CD4-positive, alpha-beta memory T cell (primary cell): ENCODE measurements around the gene ABCA3. TPM values are rescaled to one million over a fixed set of nuclear protein-coding genes. Genes with fewer than 3 reads are reported as not detected.
"Not testable (repeated sequence)": the region's sequence is repeated elsewhere in the genome, so short reads cannot be mapped to it uniquely, and the experiment has no call there.

Experiments used
- CTCF ChIA-PET: fragments of 350-600 bp; sonication (Branson Sonifier 250); formaldehyde crosslinking; loops from one replicate; lab custom pipeline; 2021; ENCODE audit warnings: inconsistent platforms; ENCODE audit not compliant: partially characterized antibody; lab: Charles Lee
- POLR2A ChIA-PET: fragments of 350-600 bp; sonication (Branson Sonifier 250); formaldehyde crosslinking; loops from one replicate; lab custom pipeline; 2021; ENCODE audit not compliant: partially characterized antibody; lab: Charles Lee
- DNase-seq, 5 donors: peaks; one replicate each; pipeline versions ENCODE4 v3.0.0 to v3.0.0-alpha.2; 2020 to 2022; ENCODE audit warnings: mixed read lengths in 1 of 5
- H3K27ac ChIP-seq: one replicate; pipeline ENCODE4 v1.7.0; 2013; ENCODE audit warnings: low read depth, low read length
- H3K27me3 ChIP-seq: 2 replicates; pipeline ENCODE4 v1.7.0; 2013; ENCODE audit warnings: mild to moderate bottlenecking, low read length, moderate library complexity; ENCODE audit not compliant: insufficient read depth
- H3K36me3 ChIP-seq: 2 replicates; pipeline ENCODE4 v1.7.0; 2013; ENCODE audit warnings: mild to moderate bottlenecking, low read length, moderate library complexity; ENCODE audit not compliant: insufficient read depth
- H3K4me1 ChIP-seq: 2 replicates; pipeline ENCODE4 v1.7.0; 2013; ENCODE audit warnings: mild to moderate bottlenecking, low read length, moderate library complexity; ENCODE audit not compliant: insufficient read depth
- H3K4me3 ChIP-seq, 2 donors: one replicate each; pipeline ENCODE4 v1.7.0; 2013; ENCODE audit warnings: low read length in 2 of 2, mild to moderate bottlenecking in 1 of 2
- H3K9me3 ChIP-seq, 2 donors: one replicate each; pipeline ENCODE4 v1.7.0; 2013; ENCODE audit warnings: low read length in 2 of 2, control low read depth in 1 of 2; ENCODE audit not compliant: control insufficient read depth in 1 of 2
- H3K27ac Mint-ChIP-seq, 7 donors: one replicate each; pipeline ENCODE4 v1.8.0; 2020 to 2021; ENCODE audit warnings: mixed read lengths in 7 of 7, mild to moderate bottlenecking in 6 of 7, inconsistent platforms in 3 of 7, moderate library complexity in 3 of 7
- H3K27me3 Mint-ChIP-seq, 2 donors: one replicate each; pipeline ENCODE4 v1.8.0; 2020 to 2021; ENCODE audit warnings: mixed read lengths in 2 of 2
- H3K36me3 Mint-ChIP-seq, 2 donors: one replicate each; pipeline ENCODE4 v1.8.0; 2020 to 2021; ENCODE audit warnings: mixed read lengths in 2 of 2, inconsistent platforms in 1 of 2, mild to moderate bottlenecking in 1 of 2
- H3K4me1 Mint-ChIP-seq, 4 donors: one replicate each; pipeline ENCODE4 v1.8.0; 2020 to 2021; ENCODE audit warnings: mixed read lengths in 4 of 4, mild to moderate bottlenecking in 1 of 4
- H3K4me3 Mint-ChIP-seq, 8 donors: one replicate each; pipeline ENCODE4 v1.8.0; 2020 to 2021; ENCODE audit warnings: mixed read lengths in 8 of 8, mild to moderate bottlenecking in 7 of 8, moderate library complexity in 6 of 8, inconsistent platforms in 3 of 8
- H3K9me3 Mint-ChIP-seq, 8 donors: one replicate each; pipeline ENCODE4 v1.8.0; 2020 to 2021; ENCODE audit warnings: mixed read lengths in 8 of 8, mild to moderate bottlenecking in 5 of 8, inconsistent platforms in 3 of 8, moderate library complexity in 1 of 8
- intact Hi-C: fragments of 100-400 bp; cut with micrococcal nuclease; formaldehyde crosslinking; loops from one replicate; pipeline ENCODE4 v1.15.1; 2023
- polyA plus RNA-seq, 2 donors: library from polyadenylated mRNA; unstranded; fragments of 300-500 nt; fragmentation: Illumina TruSeq; gene quantifications; one replicate each; pipeline ENCODE4 v1.2.3, GENCODE V29; 2021
- total RNA-seq, 2 experiments: library from RNA; stranded (reverse); gene quantifications; one replicate each; pipeline ENCODE4 v1.2.3, GENCODE V29; 2021

Gene ABCA3
- total and polyA plus RNA-seq, 4 experiments from 2014 or later: 1.7 to 12.7 (median 6.5) TPM

DNA sequence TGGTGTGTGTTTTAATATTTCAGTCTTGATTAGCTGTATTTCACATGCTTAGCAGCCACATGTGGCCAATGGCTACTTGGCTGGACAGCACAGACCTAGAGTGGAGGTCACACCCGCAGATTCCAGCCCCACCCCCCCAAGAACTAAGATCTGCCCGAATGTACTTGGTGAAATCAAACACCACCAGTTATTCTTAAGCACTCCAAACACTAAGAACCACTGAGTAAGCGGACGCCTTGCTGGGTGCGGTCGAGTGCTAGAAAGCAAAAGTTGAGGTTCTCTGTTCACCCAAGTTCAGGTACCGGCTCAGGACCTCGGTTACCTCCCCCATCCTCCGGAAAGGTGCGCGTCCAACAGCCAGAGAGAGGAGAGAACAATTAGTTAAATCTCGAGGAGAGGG, 73.6 kb downstream of the ABCA3 start:
- Mint-ChIP-seq H3K27ac (peak overlapping the region; percentile 84 to 99 (median 95)), H3K36me3 (peaks cover 11 to 44% of the 10 kb centered on the region in 2 donors), H3K4me1 (peaks cover 25 to 54% (median 39%) of the 10 kb centered on the region in 4 donors), H3K4me3 (peak overlapping the region; percentile 82 to 97 (median 92))
- POLR2A ChIA-PET: interaction anchor here (2.9 kb wide), 1 partner anchor 15 kb away, joined by 9 read pairs; the partner anchor contains the start of gene ECI1
- H3K9me3 Mint-ChIP-seq, H3K27me3 Mint-ChIP-seq, H3K27me3 ChIP-seq, CTCF ChIA-PET, H3K9me3 ChIP-seq: not testable (repeated sequence)
- Histone ChIP-seq H3K27ac (peak overlapping the region; percentile 88), H3K4me1 (peaks cover 35% of the 10 kb centered on the region), H3K4me3 (peak overlapping the region; percentile 42 to 99), H3K36me3 (peaks cover 22% of the 10 kb centered on the region)
- intact Hi-C loops: loop anchor here (5.0 to 10.0 kb wide), 3 partner anchors 75 to 655 kb away; partner anchors contain the start of genes ABCA3, ATP6V0C, CRAMP1 and IFT140
- peak; percentile 31 to 52 (median 37) for DNase-seq

DNA sequence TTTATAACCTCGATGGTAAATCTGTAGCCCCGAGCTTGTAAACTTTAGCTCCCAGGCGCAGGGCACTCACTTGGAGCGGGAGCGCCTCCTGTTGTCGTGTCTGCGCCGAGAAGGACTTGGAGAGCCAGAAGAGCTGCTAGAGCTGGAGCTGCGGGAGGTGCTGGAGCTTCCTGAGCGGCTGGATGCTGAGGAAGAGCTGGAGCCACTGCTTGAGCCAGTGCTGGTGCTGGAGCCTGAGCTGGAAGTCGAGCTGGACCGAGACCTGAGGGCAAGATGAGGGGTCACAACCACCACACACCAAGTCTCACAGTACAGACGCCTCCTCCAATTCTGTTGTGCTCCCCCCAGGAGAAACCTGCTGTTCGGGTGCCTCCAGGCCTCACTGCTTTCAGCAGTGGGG, 77.5 kb downstream of the ABCA3 start:
- DNase-seq, H3K9me3 Mint-ChIP-seq, H3K4me3 ChIP-seq, H3K4me3 Mint-ChIP-seq, H3K9me3 ChIP-seq, H3K27me3 Mint-ChIP-seq, H3K27ac ChIP-seq, H3K27me3 ChIP-seq: not testable (repeated sequence)
- Histone ChIP-seq H3K4me1 (peaks cover 22% of the 10 kb centered on the region), H3K36me3 (peaks cover 44% of the 10 kb centered on the region)
- CTCF ChIA-PET: interaction anchor here (1.6 kb wide), 1 partner anchor 68 kb away, joined by 5 read pairs; no protein-coding TSS in a partner anchor
- intact Hi-C loops: loop anchor here (10.0 kb wide), 1 partner anchor 252 kb away; the partner anchor contains the start of gene ATP6V0C
- peak overlapping the region in 1 of 7 donors; percentile 54 for H3K27ac Mint-ChIP-seq
- peaks cover 16 to 60% of the 10 kb centered on the region in 2 donors for H3K36me3 Mint-ChIP-seq
- POLR2A ChIA-PET: interaction anchor here (2.1 kb wide), 1 partner anchor 12 kb away, joined by 8 read pairs; the partner anchor contains the start of gene ECI1
- H3K4me1 Mint-ChIP-seq: peaks cover 18 to 42% (median 27%) of the 10 kb centered on the region in 4 donors

DNA sequence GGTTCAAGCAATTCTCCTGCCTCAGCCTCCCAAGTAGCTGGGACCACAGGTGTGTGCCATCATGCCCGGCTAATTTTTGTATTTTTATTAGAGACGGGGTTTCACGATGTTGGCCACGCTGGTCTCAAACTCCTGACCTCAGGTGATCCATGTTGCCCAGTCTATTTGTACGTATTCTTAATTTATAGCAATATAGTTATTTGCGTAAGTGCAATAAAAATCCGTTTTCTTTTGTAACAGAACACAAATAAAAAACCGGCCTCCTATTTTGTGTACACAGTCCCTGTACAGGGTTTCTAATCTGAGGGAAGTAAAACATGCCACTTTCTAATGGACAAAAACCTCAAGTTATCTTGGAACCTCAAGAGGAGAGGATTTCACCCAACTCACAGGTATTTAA, 80.3 kb downstream of the ABCA3 start:
- H3K27me3 ChIP-seq: no peaks in the 10 kb centered on the region
- no peaks in the 10 kb centered on the region for H3K9me3 ChIP-seq
- no peak overlapping the region for H3K27ac Mint-ChIP-seq
- CTCF ChIA-PET: interaction anchor here (1.4 kb wide), 1 partner anchor 9 kb away, joined by 4 read pairs; the partner anchor contains the start of gene ECI1
- intact Hi-C loops: loop anchor here (10.0 kb wide), 1 partner anchor 255 kb away; the partner anchor contains the start of gene ATP6V0C
- peaks cover 6% of the 10 kb centered on the region for H3K4me1 ChIP-seq
- H3K36me3 Mint-ChIP-seq: peaks cover 34 to 71% of the 10 kb centered on the region in 2 donors
- H3K4me3 Mint-ChIP-seq: no peak overlapping the region
- H3K27ac ChIP-seq: no peak overlapping the region
- DNase-seq: no peak
- POLR2A ChIA-PET: no interaction called here
- peaks cover 7 to 20% (median 9%) of the 10 kb centered on the region in 4 donors for H3K4me1 Mint-ChIP-seq
- no peak overlapping the region for H3K4me3 ChIP-seq
- H3K9me3 Mint-ChIP-seq: no peaks in the 10 kb centered on the region
- H3K27me3 Mint-ChIP-seq: no peaks in the 10 kb centered on the region
- H3K36me3 ChIP-seq: peaks cover 71% of the 10 kb centered on the region

DNA sequence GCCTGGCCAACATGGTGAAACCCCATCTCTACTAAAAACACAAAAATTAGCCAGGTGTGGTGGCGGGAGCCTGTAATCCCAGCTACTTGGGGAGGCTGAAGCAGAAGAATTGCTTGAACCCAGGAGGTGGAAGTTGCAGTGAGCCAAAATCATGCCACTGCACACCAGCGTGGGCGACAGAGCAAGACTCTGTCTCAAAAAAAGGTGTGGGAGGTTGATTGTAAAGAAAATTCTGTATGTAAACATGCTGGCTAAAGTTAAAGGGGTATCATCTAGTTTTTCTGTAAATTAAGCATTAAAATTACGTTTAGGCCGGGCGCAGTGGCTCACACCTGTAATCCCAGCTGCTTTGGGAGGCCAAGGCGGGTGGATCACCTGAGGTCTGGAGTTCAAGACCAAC, 82.0 kb downstream of the ABCA3 start:
- H3K4me3 Mint-ChIP-seq, intact Hi-C loops, POLR2A ChIA-PET, H3K27ac ChIP-seq, H3K27me3 Mint-ChIP-seq, DNase-seq, H3K4me3 ChIP-seq, H3K4me1 ChIP-seq, H3K9me3 Mint-ChIP-seq, H3K27me3 ChIP-seq, H3K9me3 ChIP-seq, H3K4me1 Mint-ChIP-seq: not testable (repeated sequence)
- H3K36me3 ChIP-seq: peaks cover 74% of the 10 kb centered on the region
- CTCF ChIA-PET: interaction anchor here (1.1 kb wide), 1 partner anchor 64 kb away, joined by 7 read pairs; no protein-coding TSS in a partner anchor
- H3K36me3 Mint-ChIP-seq: peaks cover 38 to 72% of the 10 kb centered on the region in 2 donors
- H3K27ac Mint-ChIP-seq: peak overlapping the region in 1 of 7 donors; percentile 41

- Mint-ChIP-seq H3K9me3 (no peaks in the 10 kb centered on the region), H3K27ac (no peak overlapping the region), H3K4me3 (no peak overlapping the region), H3K27me3 (no peaks in the 10 kb centered on the region), H3K4me1 (peaks cover 0 to 6% (median 0%) of the 10 kb centered on the region in 4 donors), H3K36me3 (peaks cover 43 to 74% of the 10 kb centered on the region in 2 donors)
- POLR2A ChIA-PET: no interaction called here
- intact Hi-C loops: no loop called here
- no peak overlapping the region for H3K4me3 ChIP-seq
- no peak for DNase-seq
- no peaks in the 10 kb centered on the region for H3K4me1 ChIP-seq
- H3K36me3 ChIP-seq: peaks cover 67% of the 10 kb centered on the region
- no peak overlapping the region for H3K27ac ChIP-seq
- CTCF ChIA-PET: interaction anchor here (1.1 kb wide), 1 partner anchor 63 kb away, joined by 7 read pairs; no protein-coding TSS in a partner anchor
- no peaks in the 10 kb centered on the region for H3K27me3 ChIP-seq
- no peaks in the 10 kb centered on the region for H3K9me3 ChIP-seq
Measured at GRCh38 chr16:2257726-2258125, 82.8 kb downstream of the ABCA3 start.

DNA sequence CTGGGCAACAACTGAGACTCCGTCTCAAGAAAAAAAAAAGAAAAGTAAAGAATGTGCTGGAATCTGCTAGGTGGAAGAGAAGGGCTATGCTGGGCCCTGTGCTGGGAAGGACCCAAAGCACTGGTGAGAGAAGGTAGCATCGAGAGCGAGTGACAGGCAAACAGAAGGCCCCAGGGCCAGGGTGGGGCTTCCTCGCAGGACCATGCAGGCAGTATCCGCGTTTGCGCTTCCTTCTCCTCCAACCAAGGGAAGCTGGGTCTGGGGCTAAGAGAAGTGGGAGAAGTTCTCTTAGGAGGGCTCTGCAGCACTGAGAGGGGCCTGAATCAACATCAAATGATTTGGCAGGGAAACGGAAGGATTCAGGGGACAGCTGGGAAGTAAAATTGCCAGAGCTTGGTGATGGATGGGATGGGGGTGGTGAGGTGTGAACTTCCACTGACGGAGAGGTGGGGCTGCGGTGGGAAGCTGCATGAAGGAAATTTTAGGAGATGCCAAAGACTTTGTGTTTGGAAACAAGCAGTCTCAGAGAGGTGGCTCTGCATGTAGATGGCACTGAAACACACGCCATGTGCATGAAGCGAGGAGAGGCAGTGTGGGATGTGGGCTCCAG, 83.9 kb downstream of the ABCA3 start:
- H3K36me3 Mint-ChIP-seq: peaks cover 34 to 66% of the 10 kb centered on the region in 2 donors
- Histone ChIP-seq H3K4me1 (no peaks in the 10 kb centered on the region), H3K9me3 (no peaks in the 10 kb centered on the region), H3K36me3 (peaks cover 56% of the 10 kb centered on the region), H3K27me3 (no peaks in the 10 kb centered on the region), H3K27ac (no peak overlapping the region), H3K4me3 (no peak overlapping the region)
- no peak overlapping the region for H3K4me3 Mint-ChIP-seq
- POLR2A ChIA-PET: no interaction called here
- peaks cover 0 to 4% (median 0%) of the 10 kb centered on the region in 4 donors for H3K4me1 Mint-ChIP-seq
- no peaks in the 10 kb centered on the region for H3K27me3 Mint-ChIP-seq
- H3K27ac Mint-ChIP-seq: peak overlapping the region in 5 of 7 donors; percentile 7 to 46 (median 21)
- peaks cover 0 to 2% (median 0%) of the 10 kb centered on the region in 8 donors for H3K9me3 Mint-ChIP-seq
- DNase-seq: no peak
- intact Hi-C loops: no loop called here
- CTCF ChIA-PET: no interaction called here

- Mint-ChIP-seq H3K4me1 (peaks cover 1 to 12% (median 5%) of the 10 kb centered on the region in 4 donors), H3K4me3 (peak overlapping the region in 2 of 8 donors; percentile 20 to 65), H3K36me3 (peaks cover 28 to 54% of the 10 kb centered on the region in 2 donors), H3K9me3 (peaks cover 0 to 4% (median 0%) of the 10 kb centered on the region in 8 donors), H3K27me3 (no peaks in the 10 kb centered on the region), H3K27ac (peak overlapping the region in 6 of 7 donors; percentile 54 to 90 (median 73))
- Histone ChIP-seq H3K36me3 (peaks cover 40% of the 10 kb centered on the region), H3K27me3 (no peaks in the 10 kb centered on the region), H3K27ac (no peak overlapping the region), H3K9me3 (no peaks in the 10 kb centered on the region), H3K4me1 (peaks cover 10% of the 10 kb centered on the region), H3K4me3 (no peak overlapping the region)
- intact Hi-C loops: no loop called here
- DNase-seq: no peak
- ChIA-PET POLR2A (interaction anchor here (1.3 to 4.4 kb wide), 4 partner anchors 12 to 98 kb away, joined by 5 to 23 read pairs (median 13); partner anchors contain the start of genes DNASE1L2, MLST8 and TRAF7), CTCF (interaction anchor here (1.2 to 1.7 kb wide), 2 partner anchors 9 to 59 kb away, joined by 5 to 6 read pairs; no protein-coding TSS in a partner anchor)
Measured at GRCh38 chr16:2253293-2253692, 87.2 kb downstream of the ABCA3 start.
